Measurements from ENCODE around the gene ARFIP2.

DNA sequence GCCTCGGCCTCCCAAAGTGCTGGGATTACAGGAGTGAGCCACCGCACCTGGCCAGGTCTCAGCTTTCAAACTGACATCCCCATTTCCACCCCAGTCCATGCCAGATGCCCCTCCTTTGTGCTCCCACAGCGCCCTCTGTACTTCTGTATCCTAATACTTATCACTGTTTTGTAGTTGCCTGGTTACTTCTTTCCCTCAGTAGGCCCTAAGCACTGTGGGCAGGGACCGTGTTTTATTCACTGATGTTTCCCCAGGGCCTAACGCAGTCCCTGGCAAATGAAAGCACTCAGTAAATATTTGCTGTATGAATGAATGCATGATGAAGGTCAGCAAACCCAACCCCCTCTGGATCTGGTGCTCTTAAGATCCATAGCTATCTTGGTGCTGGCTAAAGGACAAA, 5.2 kb downstream of the ARFIP2 start:
- TF ChIP-seq CTCF (optimal IDR thresholded peaks at IDR 0.05 in 1 of 3, IDR thresholded peaks at IDR 0.05 in 1 of 3, conservative IDR thresholded peaks at IDR 0.05 in 1 of 3; ENCODE audit: extremely low read depth in 1 of 3, insufficient read depth in 2 of 3, low read length in 3 of 3), result peak in 1 of 3 experiments; percentile 3
- no peak for TF ChIP-seq EZH2 (IDR thresholded peaks at IDR 0.05; ENCODE audit: low read length)

All from keratinocyte (primary cell).